ENCODE measurements around the gene CPT1C.

- TF ChIP-seq CTCF (IDR thresholded peaks at IDR 0.05) (no peak), EP300 (IDR thresholded peaks at IDR 0.05; ENCODE audit: low read depth) (no peak), POLR2AphosphoS5 (IDR thresholded peaks at IDR 0.05) (no peak), POLR2A (IDR thresholded peaks at IDR 0.05) (no peak)
Observed at GRCh38 chr19:49686503-49687088, 4.3 kb upstream of the CPT1C start.
